ENCODE measurements around the gene JAZF1. TPM values are rescaled to one million over a fixed set of nuclear protein-coding genes. Genes with fewer than 3 reads are reported as not detected.
A peak's percentile ranks its signal among the peaks of the same experiment; 100 is the strongest.
"Not testable (repeated sequence)": the region's sequence is repeated elsewhere in the genome, so short reads cannot be mapped to it uniquely, and the experiment has no call there.

JAZF1 gene
- total RNA-seq, 1 donor from 2014 or later = 21.7 TPM

GRCh38 chr7:27863880-27864279 lies 316.7 kb downstream of the JAZF1 start:
- no peak for ATAC-seq
- intact Hi-C loops (cut with DNase I) = no loop called here
- no peak for DNase-seq (ENCODE audit: low spot score)

GRCh38 chr7:27861747-27862146 lies 318.8 kb downstream of the JAZF1 start:
- no peak for DNase-seq (ENCODE audit: low spot score)
- no peak for ATAC-seq
- intact Hi-C loops (cut with DNase I) = no loop called here

GRCh38 chr7:27860800-27861199 lies 319.8 kb downstream of the JAZF1 start:
- ATAC-seq (no peak), DNase-seq (ENCODE audit: low spot score) (no peak)
- intact Hi-C loops (cut with DNase I) = no loop called here

GRCh38 chr7:27856703-27857485 lies 323.7 kb downstream of the JAZF1 start:
- ATAC-seq; intact Hi-C loops (cut with DNase I); DNase-seq (ENCODE audit: low spot score): not testable (repeated sequence)

GRCh38 chr7:27850531-27850930 lies 330.1 kb downstream of the JAZF1 start:
- DNase-seq (ENCODE audit: low spot score) = no peak
- intact Hi-C loops (cut with DNase I) = no loop called here
- ATAC-seq = no peak

GRCh38 chr7:27846388-27846787 lies 334.2 kb downstream of the JAZF1 start:
- no peak for ATAC-seq
- intact Hi-C loops (cut with DNase I) = no loop called here

GRCh38 chr7:27843584-27844305 lies 336.9 kb downstream of the JAZF1 start:
- intact Hi-C loops (cut with DNase I) = no loop called here
- no peak for ATAC-seq
- DNase-seq (ENCODE audit: low spot score) = no peak

More at GRCh38 chr7:27846388-27846787, 334.2 kb downstream of the JAZF1 start:
- DNase-seq (ENCODE audit: low spot score) = no peak

- intact Hi-C loops (cut with DNase I) = no loop called here
- DNase-seq (ENCODE audit: low spot score) = no peak
- ATAC-seq = peak; percentile 68
These were observed 337.7 kb downstream of the JAZF1 start for GRCh38 chr7:27842851-27843250.

GRCh38 chr7:27842094-27842692 lies 338.4 kb downstream of the JAZF1 start:
- ATAC-seq (peak; percentile 65), DNase-seq (ENCODE audit: low spot score) (no peak)
- intact Hi-C loops (cut with DNase I) = no loop called here

GRCh38 chr7:27840760-27841364 lies 339.7 kb downstream of the JAZF1 start:
- no peak for DNase-seq (ENCODE audit: low spot score)
- intact Hi-C loops (cut with DNase I) = no loop called here
- ATAC-seq = no peak

GRCh38 chr7:27840313-27840712 lies 340.3 kb downstream of the JAZF1 start:
- no peak for DNase-seq (ENCODE audit: low spot score)
- intact Hi-C loops (cut with DNase I) = no loop called here
- no peak for ATAC-seq

GRCh38 chr7:27839099-27839498 lies 341.5 kb downstream of the JAZF1 start:
- ATAC-seq = no peak
- no peak for DNase-seq (ENCODE audit: low spot score)
- intact Hi-C loops (cut with DNase I) = no loop called here

GRCh38 chr7:27836536-27836935 lies 344.1 kb downstream of the JAZF1 start:
- intact Hi-C loops (cut with DNase I) = no loop called here

GRCh38 chr7:27835376-27835775 lies 345.2 kb downstream of the JAZF1 start:
- ATAC-seq (no peak), DNase-seq (ENCODE audit: low spot score) (no peak)
- intact Hi-C loops (cut with DNase I) = no loop called here

More at GRCh38 chr7:27836536-27836935, 344.1 kb downstream of the JAZF1 start:
- DNase-seq (ENCODE audit: low spot score) (no peak), ATAC-seq (no peak)

GRCh38 chr7:27834179-27834921 lies 346.2 kb downstream of the JAZF1 start:
- DNase-seq (ENCODE audit: low spot score) (no peak), ATAC-seq (no peak)
- intact Hi-C loops (cut with DNase I) = no loop called here

- ATAC-seq = no peak
- DNase-seq (ENCODE audit: low spot score) = no peak
- intact Hi-C loops (cut with DNase I) = no loop called here
These were observed 354.2 kb downstream of the JAZF1 start for GRCh38 chr7:27826357-27826756.

GRCh38 chr7:27825891-27826290 lies 354.7 kb downstream of the JAZF1 start:
- no peak for DNase-seq (ENCODE audit: low spot score)
- intact Hi-C loops (cut with DNase I) = no loop called here
- ATAC-seq = no peak

- intact Hi-C loops (cut with DNase I) = no loop called here
- no peak for DNase-seq (ENCODE audit: low spot score)
- ATAC-seq = no peak
These were observed 358.4 kb downstream of the JAZF1 start for GRCh38 chr7:27822245-27822644.

GRCh38 chr7:27812706-27813105 lies 367.9 kb downstream of the JAZF1 start:
- ATAC-seq (no peak), DNase-seq (ENCODE audit: low spot score) (no peak)
- intact Hi-C loops (cut with DNase I) = no loop called here

Measured in sciatic nerve (tissue), 2 donors.